HG03565 (cell line): ENCODE measurements around the gene PTPRG.

Experiments used
- ATAC-seq: cut with Tn5 transposase; IDR thresholded peaks from one replicate; pipeline ENCODE4 v1.9.1; 2021; ENCODE audit warnings: mild to moderate bottlenecking, moderate library complexity; ENCODE audit not compliant: unreplicated experiment

The PTPRG gene

GRCh38 chr3:62193586-62194345 lies 632.4 kb downstream of the PTPRG start:
- no peak for ATAC-seq

- ATAC-seq = no peak
Measured at GRCh38 chr3:62197350-62198012, 636.1 kb downstream of the PTPRG start.

- ATAC-seq = no peak
Measured at GRCh38 chr3:62199126-62199525, 637.8 kb downstream of the PTPRG start.

- ATAC-seq = no peak
Measured at GRCh38 chr3:62201438-62202035, 640.2 kb downstream of the PTPRG start.

GRCh38 chr3:62203152-62203551 lies 641.8 kb downstream of the PTPRG start:
- ATAC-seq = no peak

- no peak for ATAC-seq
Measured at GRCh38 chr3:62203561-62203960, 642.2 kb downstream of the PTPRG start.

- no peak for ATAC-seq
Measured at GRCh38 chr3:62207197-62207596, 645.8 kb downstream of the PTPRG start.

- no peak for ATAC-seq
Measured at GRCh38 chr3:62208385-62208784, 647.0 kb downstream of the PTPRG start.

- ATAC-seq = no peak
Measured at GRCh38 chr3:62209101-62209500, 647.7 kb downstream of the PTPRG start.

GRCh38 chr3:62210011-62210410 lies 648.6 kb downstream of the PTPRG start:
- ATAC-seq = no peak

- ATAC-seq = no peak
Measured at GRCh38 chr3:62211675-62212429, 650.5 kb downstream of the PTPRG start.

GRCh38 chr3:62214850-62215249 lies 653.5 kb downstream of the PTPRG start:
- no peak for ATAC-seq

- ATAC-seq = no peak
Measured at GRCh38 chr3:62220616-62221015, 659.2 kb downstream of the PTPRG start.

- no peak for ATAC-seq
Measured at GRCh38 chr3:62225051-62225450, 663.7 kb downstream of the PTPRG start.

GRCh38 chr3:62226601-62227339 lies 665.4 kb downstream of the PTPRG start:
- ATAC-seq = no peak

GRCh38 chr3:62228467-62228866 lies 667.1 kb downstream of the PTPRG start:
- no peak for ATAC-seq

- no peak for ATAC-seq
Measured at GRCh38 chr3:62229211-62229610, 667.8 kb downstream of the PTPRG start.

GRCh38 chr3:62229908-62230307 lies 668.5 kb downstream of the PTPRG start:
- ATAC-seq = no peak

GRCh38 chr3:62233065-62233464 lies 671.7 kb downstream of the PTPRG start:
- no peak for ATAC-seq

GRCh38 chr3:62236016-62236415 lies 674.6 kb downstream of the PTPRG start:
- no peak for ATAC-seq
